ENCODE data around the gene EIF4EBP3. TPM values are rescaled to one million over a fixed set of nuclear protein-coding genes. Genes with fewer than 3 reads are reported as not detected.

Gene EIF4EBP3
- total and polyA plus RNA-seq, 10 of the 15 experiments (the other 5 are each of a cell fraction or from before 2014, with no cell fraction given): 3.5 to 16.1 (median 6.2) TPM

GRCh38 chr5:140540227-140540626, 7.2 kb upstream of the EIF4EBP3 start:
- 100% methylated on average over 1 of the region's 1 CpG for WGBS (ENCODE audit: insufficient coverage, insufficient replicate concordance, low lambda C conversion rate, missing lambda C conversion rate)
- FAIRE-seq: no peak
- Histone ChIP-seq H3K79me2 (ENCODE audit: control insufficient read depth, insufficient read depth, low read length) (no peaks in the 10 kb centered on the region), H3K9me3 (replicated peaks; ENCODE audit: control insufficient read depth, insufficient read depth, low read length) (no peaks in the 10 kb centered on the region), H3K27ac (ENCODE audit: control insufficient read depth, insufficient read depth) (no peak overlapping the region), H3K27me3 (replicated peaks in 1 of 2; ENCODE audit: control insufficient read depth in 2 of 2, insufficient read depth in 2 of 2, low read length in 1 of 2) (no peaks in the 10 kb centered on the region), H3K9ac (ENCODE audit: control insufficient read depth, insufficient read depth, low read length) (no peak overlapping the region), H3K36me3 (ENCODE audit: control insufficient read depth in 2 of 2, insufficient read depth in 2 of 2, low read length in 1 of 2) (peaks cover 5 to 35% of the 10 kb centered on the region in 2 experiments), H4K20me1 (ENCODE audit: control insufficient read depth, insufficient read depth) (no peaks in the 10 kb centered on the region), H2AFZ (ENCODE audit: control insufficient read depth, low read depth, low read length) (no peak overlapping the region), H3K4me2 (ENCODE audit: control insufficient read depth, insufficient read depth) (no peak overlapping the region), H3K4me3 (no peak overlapping the region), H3K4me1 (ENCODE audit: control insufficient read depth, insufficient read depth, low read length) (no peaks in the 10 kb centered on the region; the same call in 1 of the 2 replicates)
- no peak for ATAC-seq
- DNase-seq (ENCODE audit: low read depth, low spot score): no peak
- ChIA-PET POLR2A (no interaction called here), CTCF (interaction anchor here (0.6 to 1.0 kb wide), 3 partner anchors 10 to 100 kb away, joined by 3 read pairs; partner anchors contain the start of gene TMCO6), SMC1A (ENCODE audit: uncharacterized antibody, unreplicated experiment) (interaction anchor here (1.0 to 1.1 kb wide), 2 partner anchors 13 to 82 kb away, joined by 4 to 5 read pairs; no protein-coding TSS in a partner anchor), RAD21 (ENCODE audit: unreplicated experiment) (no interaction called here)
- in situ Hi-C loops (cut with MboI): no loop called here
- BruUV-seq (replicated peaks): no TSS peak
- intact Hi-C loops (cut with micrococcal nuclease; ENCODE audit: unreplicated experiment): no loop called here
- no peak for TF ChIP-seq SMAD1 (IDR thresholded peaks at IDR 0.05; ENCODE audit: low read depth, partially characterized antibody)
- no peak for TF ChIP-seq CHD4 (IDR thresholded peaks at IDR 0.05)
- TF ChIP-seq POU2F2 (IDR thresholded peaks at IDR 0.05; ENCODE audit: borderline replicate concordance, low read depth, low read length): no peak
- no peak for TF ChIP-seq NFYA (IDR thresholded peaks at IDR 0.05; ENCODE audit: borderline replicate concordance, low read depth, low read length)
- TF ChIP-seq SREBF2 (IDR thresholded peaks at IDR 0.05; ENCODE audit: low read length): no peak
- no peak for TF ChIP-seq TCF12 (IDR thresholded peaks at IDR 0.05; ENCODE audit: low read depth, low read length)
- TF ChIP-seq POLR2AphosphoS2 (IDR thresholded peaks at IDR 0.05; ENCODE audit: low read depth, low read length): no peak

- RAD21 ChIA-PET (ENCODE audit: unreplicated experiment): no interaction called here
- no peaks in the 10 kb centered on the region for H3K27me3 ChIP-seq (replicated peaks in 1 of 2; ENCODE audit: control insufficient read depth in 2 of 2, insufficient read depth in 2 of 2, low read length in 1 of 2)
- no peak overlapping the region for H2AFZ ChIP-seq (ENCODE audit: control insufficient read depth, low read depth, low read length)
- ATAC-seq (no peak), DNase-seq (ENCODE audit: low read depth, low spot score) (no peak), FAIRE-seq (no peak)
- H3K4me1 ChIP-seq (ENCODE audit: control insufficient read depth, insufficient read depth, low read length): peaks cover 9% of the 10 kb centered on the region
- no peak overlapping the region for H3K27ac ChIP-seq (ENCODE audit: control insufficient read depth, insufficient read depth)
- CTCF ChIA-PET: no interaction called here
- H4K20me1 ChIP-seq (ENCODE audit: control insufficient read depth, insufficient read depth): no peaks in the 10 kb centered on the region
- no peak overlapping the region for H3K4me2 ChIP-seq (ENCODE audit: control insufficient read depth, insufficient read depth)
- peaks cover 5 to 16% of the 10 kb centered on the region in 2 experiments for H3K36me3 ChIP-seq (ENCODE audit: control insufficient read depth in 2 of 2, insufficient read depth in 2 of 2, low read length in 1 of 2)
- in situ Hi-C loops (cut with MboI): no loop called here
- SMC1A ChIA-PET (ENCODE audit: uncharacterized antibody, unreplicated experiment): interaction anchor here (1.6 kb wide), 1 partner anchor 10 kb away, joined by 5 read pairs; no protein-coding TSS in a partner anchor
- WGBS (ENCODE audit: insufficient coverage, insufficient replicate concordance, low lambda C conversion rate, missing lambda C conversion rate): 98% methylated on average over 3 of the region's 5 CpGs
- BruUV-seq (replicated peaks): no TSS peak
- no peaks in the 10 kb centered on the region for H3K79me2 ChIP-seq (ENCODE audit: control insufficient read depth, insufficient read depth, low read length)
- H3K4me3 ChIP-seq: no peak overlapping the region
- intact Hi-C loops (cut with micrococcal nuclease; ENCODE audit: unreplicated experiment): no loop called here
- POLR2A ChIA-PET: interaction anchor here (0.6 to 1.0 kb wide), 2 partner anchors 12 to 288 kb away, joined by 3 to 5 read pairs; no protein-coding TSS in a partner anchor
- H3K9me3 ChIP-seq (replicated peaks; ENCODE audit: control insufficient read depth, insufficient read depth, low read length): no peaks in the 10 kb centered on the region
- H3K9ac ChIP-seq (ENCODE audit: control insufficient read depth, insufficient read depth, low read length): no peak overlapping the region
- TF ChIP-seq CBX5 (IDR thresholded peaks at IDR 0.05; ENCODE audit: low read depth): no peak
- no peak for TF ChIP-seq RELB (IDR thresholded peaks at IDR 0.05; ENCODE audit: low read depth)
- no peak for TF ChIP-seq PML (IDR thresholded peaks at IDR 0.05; ENCODE audit: low read length)
- TF ChIP-seq POLR2A (IDR thresholded peaks at IDR 0.05; ENCODE audit: low read depth, low read length): no peak
- TF ChIP-seq POLR2AphosphoS5 (IDR thresholded peaks at IDR 0.05; ENCODE audit: low read length): no peak
- no peak for TF ChIP-seq ZBTB11 (CRISPR knock-in tag; IDR thresholded peaks at IDR 0.05)
Measured at GRCh38 chr5:140542972-140543371, 4.5 kb upstream of the EIF4EBP3 start.

Measured in GM12878 (cell line).